Mesendoderm (in vitro differentiated cells): ENCODE data around the gene GPC1.

Experiments used
- DNase-seq: peaks from one replicate; pipeline ENCODE4 v3.0.0; 2013
- H2AK5ac ChIP-seq: 2 replicates; pipeline ENCODE4 v1.6.1; 2013; ENCODE audit warnings: low read length, inconsistent platforms
- H2BK120ac ChIP-seq: 2 replicates; pipeline ENCODE4 v1.6.1; 2013; ENCODE audit warnings: low read depth, mild to moderate bottlenecking, low read length, moderate library complexity, mixed read lengths
- H2BK15ac ChIP-seq: replicated peaks from 2 replicates; pipeline ENCODE4 v1.6.1; 2013; ENCODE audit warnings: low read depth, mild to moderate bottlenecking, moderate library complexity
- H2BK5ac ChIP-seq: 2 replicates; pipeline ENCODE4 v1.6.1; 2013; ENCODE audit warnings: low read length, inconsistent platforms
- H3K18ac ChIP-seq: 2 replicates; pipeline ENCODE4 v1.6.1; 2013; ENCODE audit warnings: mild to moderate bottlenecking, low read length, mixed read lengths
- H3K23ac ChIP-seq: one replicate; pipeline ENCODE4 v1.6.1; 2013; ENCODE audit warnings: low read length
- H3K27ac ChIP-seq: 2 replicates; pipeline ENCODE4 v1.5.1; 2013; ENCODE audit warnings: low read depth, mild to moderate bottlenecking, inconsistent platforms, low read length, moderate library complexity
- H3K27me3 ChIP-seq: 2 replicates; pipeline ENCODE4 v1.6.1; 2013; ENCODE audit warnings: low read length, control low read depth, mild to moderate bottlenecking, inconsistent platforms; ENCODE audit not compliant: insufficient read depth, poor library complexity
- H3K36me3 ChIP-seq: 2 replicates; pipeline ENCODE4 v1.6.1; 2013; ENCODE audit warnings: low read length, inconsistent platforms; ENCODE audit not compliant: control insufficient read depth, insufficient read depth
- H3K4ac ChIP-seq: one replicate; pipeline ENCODE4 v1.6.1; 2013; ENCODE audit warnings: low read depth, mild to moderate bottlenecking, low read length, moderate library complexity
- H3K4me1 ChIP-seq: 2 replicates; pipeline ENCODE4 v1.6.1; 2013; ENCODE audit warnings: low read depth, low read length, inconsistent platforms; ENCODE audit not compliant: control insufficient read depth
- H3K4me2 ChIP-seq: 2 replicates; pipeline ENCODE4 v1.6.1; 2013; ENCODE audit warnings: low read length
- H3K4me3 ChIP-seq: 2 replicates; pipeline ENCODE4 v1.5.1; 2013; ENCODE audit warnings: mild to moderate bottlenecking, low read length
- H3K56ac ChIP-seq: one replicate; pipeline ENCODE4 v1.6.1; 2013; ENCODE audit warnings: low read length
- H3K79me1 ChIP-seq: 2 replicates; pipeline ENCODE4 v1.6.1; 2013; ENCODE audit warnings: low read length, inconsistent platforms
- H3K79me2 ChIP-seq: 2 replicates; pipeline ENCODE4 v1.6.1; 2013; ENCODE audit warnings: mild to moderate bottlenecking, low read length; ENCODE audit not compliant: control insufficient read depth, insufficient read depth
- H3K9ac ChIP-seq: 2 replicates; pipeline ENCODE4 v1.6.1; 2013; ENCODE audit warnings: low read length, inconsistent platforms
- H4K5ac ChIP-seq: one replicate; pipeline ENCODE4 v1.6.1; 2013; ENCODE audit warnings: low read length
- H4K8ac ChIP-seq: one replicate; pipeline ENCODE4 v1.6.1; 2013; ENCODE audit warnings: low read depth, mild to moderate bottlenecking, control low read depth, low read length, moderate library complexity
- WGBS: extraction: QIAGEN DNeasy Blood & Tissue Kit; methylation state at CpG from one replicate; pipeline ENCODE4 v1.1.7; 2013; ENCODE audit warnings: low lambda C conversion rate, missing lambda C conversion rate; ENCODE audit not compliant: insufficient coverage; ENCODE audit errors: extremely low coverage; 5-methylcytosine and 5-hydroxymethylcytosine counted together

GPC1 gene

GRCh38 chr2:240403396-240404104 is 31.9 kb upstream of the GPC1 start:
- H4K8ac ChIP-seq, result no peak overlapping the region
- no peak overlapping the region for H3K23ac ChIP-seq
- no peak overlapping the region for H2BK120ac ChIP-seq
- DNase-seq, result no peak
- WGBS, result no CpG with 5 or more reads among the region's 18 CpGs
- no peak overlapping the region for H2AK5ac ChIP-seq
- H2BK15ac ChIP-seq, result no peak overlapping the region
- H3K4me3 ChIP-seq, result no peak overlapping the region
- no peaks in the 10 kb centered on the region for H3K79me2 ChIP-seq
- no peak overlapping the region for H3K56ac ChIP-seq
- H3K4me1 ChIP-seq, result no peaks in the 10 kb centered on the region
- H3K79me1 ChIP-seq, result no peaks in the 10 kb centered on the region
- H4K5ac ChIP-seq, result no peak overlapping the region
- no peak overlapping the region for H3K27ac ChIP-seq
- no peak overlapping the region for H2BK5ac ChIP-seq
- H3K9ac ChIP-seq, result no peak overlapping the region
- no peak overlapping the region for H3K18ac ChIP-seq
- H3K4me2 ChIP-seq, result no peak overlapping the region
- no peaks in the 10 kb centered on the region for H3K27me3 ChIP-seq
- H3K36me3 ChIP-seq, result no peaks in the 10 kb centered on the region
- no peak overlapping the region for H3K4ac ChIP-seq

GRCh38 chr2:240404174-240404852 is 31.1 kb upstream of the GPC1 start:
- no peak overlapping the region for H4K8ac ChIP-seq
- H3K4me1 ChIP-seq, result no peaks in the 10 kb centered on the region
- H3K36me3 ChIP-seq, result no peaks in the 10 kb centered on the region
- H3K27me3 ChIP-seq, result no peaks in the 10 kb centered on the region
- no peaks in the 10 kb centered on the region for H3K79me2 ChIP-seq
- DNase-seq, result no peak
- WGBS, result no CpG with 5 or more reads among the region's 18 CpGs
- H3K4me3 ChIP-seq, result no peak overlapping the region
- H3K18ac ChIP-seq, result no peak overlapping the region
- no peak overlapping the region for H3K4me2 ChIP-seq
- H3K56ac ChIP-seq, result no peak overlapping the region
- no peak overlapping the region for H3K4ac ChIP-seq
- no peak overlapping the region for H2AK5ac ChIP-seq
- no peak overlapping the region for H4K5ac ChIP-seq
- H3K23ac ChIP-seq, result no peak overlapping the region
- no peak overlapping the region for H2BK120ac ChIP-seq
- H2BK15ac ChIP-seq, result no peak overlapping the region
- H3K9ac ChIP-seq, result no peak overlapping the region
- H3K27ac ChIP-seq, result no peak overlapping the region
- H2BK5ac ChIP-seq, result no peak overlapping the region
- no peaks in the 10 kb centered on the region for H3K79me1 ChIP-seq

GRCh38 chr2:240405133-240405532 is 30.3 kb upstream of the GPC1 start:
- Histone ChIP-seq H2BK120ac (no peak overlapping the region), H4K5ac (no peak overlapping the region), H3K18ac (no peak overlapping the region), H3K4me1 (no peaks in the 10 kb centered on the region), H3K79me1 (no peaks in the 10 kb centered on the region), H3K4me2 (no peak overlapping the region), H3K27me3 (no peaks in the 10 kb centered on the region), H3K23ac (no peak overlapping the region), H3K4ac (no peak overlapping the region), H3K56ac (no peak overlapping the region), H3K27ac (no peak overlapping the region), H4K8ac (no peak overlapping the region), H2AK5ac (no peak overlapping the region), H2BK5ac (no peak overlapping the region), H3K4me3 (no peak overlapping the region), H3K79me2 (no peaks in the 10 kb centered on the region), H3K9ac (no peak overlapping the region), H3K36me3 (no peaks in the 10 kb centered on the region), H2BK15ac (no peak overlapping the region)
- WGBS, result no CpG with 5 or more reads among the region's 15 CpGs
- DNase-seq, result no peak

- H3K79me1 ChIP-seq, result no peaks in the 10 kb centered on the region
- H3K23ac ChIP-seq, result no peak overlapping the region
- no peak overlapping the region for H2BK15ac ChIP-seq
- H3K18ac ChIP-seq, result no peak overlapping the region
- no peak overlapping the region for H2BK120ac ChIP-seq
- WGBS, result no CpG with 5 or more reads among the region's 9 CpGs
- no peaks in the 10 kb centered on the region for H3K36me3 ChIP-seq
- no peak overlapping the region for H3K4ac ChIP-seq
- H3K79me2 ChIP-seq, result no peaks in the 10 kb centered on the region
- no peak overlapping the region for H4K8ac ChIP-seq
- no peak overlapping the region for H2AK5ac ChIP-seq
- H3K4me2 ChIP-seq, result no peak overlapping the region
- no peak overlapping the region for H3K27ac ChIP-seq
- H3K27me3 ChIP-seq, result no peaks in the 10 kb centered on the region
- no peak overlapping the region for H3K4me3 ChIP-seq
- no peak overlapping the region for H3K56ac ChIP-seq
- H3K4me1 ChIP-seq, result no peaks in the 10 kb centered on the region
- no peak overlapping the region for H4K5ac ChIP-seq
- H3K9ac ChIP-seq, result no peak overlapping the region
- no peak for DNase-seq
- no peak overlapping the region for H2BK5ac ChIP-seq
Observed at GRCh38 chr2:240405684-240406313, 29.7 kb upstream of the GPC1 start.

- no peak overlapping the region for H3K18ac ChIP-seq
- no peaks in the 10 kb centered on the region for H3K79me1 ChIP-seq
- H3K27me3 ChIP-seq, result no peaks in the 10 kb centered on the region
- H2BK120ac ChIP-seq, result no peak overlapping the region
- H3K4me3 ChIP-seq, result no peak overlapping the region
- H3K4ac ChIP-seq, result no peak overlapping the region
- no peaks in the 10 kb centered on the region for H3K79me2 ChIP-seq
- no peak overlapping the region for H2BK5ac ChIP-seq
- no peak overlapping the region for H2BK15ac ChIP-seq
- no peak overlapping the region for H2AK5ac ChIP-seq
- H4K8ac ChIP-seq, result no peak overlapping the region
- H3K4me1 ChIP-seq, result no peaks in the 10 kb centered on the region
- no CpG with 5 or more reads among the region's 9 CpGs for whole genome bisulfite sequencing
- no peak overlapping the region for H3K23ac ChIP-seq
- no peak overlapping the region for H4K5ac ChIP-seq
- no peak overlapping the region for H3K56ac ChIP-seq
- H3K9ac ChIP-seq, result no peak overlapping the region
- no peak overlapping the region for H3K27ac ChIP-seq
- no peak for DNase-seq
- no peaks in the 10 kb centered on the region for H3K36me3 ChIP-seq
- no peak overlapping the region for H3K4me2 ChIP-seq
Observed at GRCh38 chr2:240407090-240407489, 28.4 kb upstream of the GPC1 start.
